Upper lobe of left lung (tissue), 6 donors: ENCODE results near the gene CHRNA9. TPM values are rescaled to one million over a fixed set of nuclear protein-coding genes. Genes with fewer than 3 reads are reported as not detected.
A peak's percentile ranks its signal among the peaks of the same experiment; 100 is the strongest.

Source experiments
- ATAC-seq, 2 donors: fragments of 200-7000 bp; cut with Tn5 transposase; one replicate each; pipeline ENCODE4 v1.9.1; 2022; ENCODE audit warnings: mild to moderate bottlenecking in 2 of 2, moderate library complexity in 2 of 2; ENCODE audit not compliant: low FRiP score in 2 of 2
- DNase-seq, 2 donors: peaks; one replicate each; pipeline ENCODE4 v3.0.0-alpha.2; 2019 to 2020
- H3K27ac ChIP-seq, 4 donors: fragments of 200-600 bp; sonication (generic); one replicate each; pipeline ENCODE4 v1.5.1; 2016 to 2019
- H3K27me3 ChIP-seq, 4 donors: fragments of 200-600 bp; sonication (generic); one replicate each; pipeline ENCODE4 v1.5.1; 2017 to 2019
- H3K36me3 ChIP-seq, 4 donors: fragments of 200-600 bp; sonication (generic); one replicate each; pipeline ENCODE4 v1.5.1; 2016 to 2019
- H3K4me1 ChIP-seq, 4 donors: fragments of 200-600 bp; sonication (generic); one replicate each; pipeline ENCODE4 v1.5.1; 2018 to 2019
- H3K4me3 ChIP-seq, 4 donors: fragments of 200-600 bp; sonication (generic); one replicate each; pipeline ENCODE4 v1.5.1; 2017 to 2019; ENCODE audit warnings: mild to moderate bottlenecking in 2 of 4, moderate library complexity in 1 of 4
- H3K9me3 ChIP-seq, 4 donors: fragments of 200-600 bp; sonication (generic); one replicate each; pipeline ENCODE4 v1.5.1; 2018 to 2019
- EP300 ChIP-seq, 4 donors: sonication (generic); formaldehyde crosslinking; IDR thresholded peaks; one replicate each; pipeline ENCODE4 v1.5.1; 2017; ENCODE audit warnings: antibody characterized with exemption in 4 of 4, control low read depth in 2 of 4
- POLR2A ChIP-seq, 4 donors: fragments of 450-650 bp; IDR thresholded peaks; one replicate each; pipeline ENCODE4 v1.5.1; 2016 to 2017; ENCODE audit warnings: antibody characterized with exemption in 4 of 4, mild to moderate bottlenecking in 2 of 4
- POLR2AphosphoS5 ChIP-seq, 2 donors: sonication (generic); formaldehyde crosslinking; IDR thresholded peaks; one replicate each; pipeline ENCODE4 v1.5.1; 2017; ENCODE audit warnings: antibody characterized with exemption in 2 of 2
- WGBS, 2 donors: methylation state at CpG; one replicate each; pipeline ENCODE4 v1.1.5; 2017 to 2018; 5-methylcytosine and 5-hydroxymethylcytosine counted together
- total RNA-seq, 6 donors: library from RNA; depleted of rRNA in 4 of 6; stranded (reverse); fragments of >200 nt in 4 of 6; gene quantifications; one replicate each; pipeline versions ENCODE4 v1.1.0 to v1.2.1, GENCODE V29; 2016 to 2021
- TF ChIP-seq, protein P1 (sequence below), 6 experiments: fragments of 450-650 bp in 4 of 6; fragments of 200-600 bp in 2 of 6; sonication (generic) in 2 of 6; IDR thresholded peaks; one replicate each; pipeline ENCODE4 v1.5.1; 2016 to 2019; ENCODE audit warnings: antibody characterized with exemption in 6 of 6
- donor health status: DM: no; HTN: no; CAD: no; lungs with moderate emphysema.
- donor health status: DM: no; HTN: yes; CAD: no; lungs with severe emphysema.

The CHRNA9 gene
- total RNA-seq, 6 donors from 2014 or later, result 0.49 TPM; not detected in 5

DNA sequence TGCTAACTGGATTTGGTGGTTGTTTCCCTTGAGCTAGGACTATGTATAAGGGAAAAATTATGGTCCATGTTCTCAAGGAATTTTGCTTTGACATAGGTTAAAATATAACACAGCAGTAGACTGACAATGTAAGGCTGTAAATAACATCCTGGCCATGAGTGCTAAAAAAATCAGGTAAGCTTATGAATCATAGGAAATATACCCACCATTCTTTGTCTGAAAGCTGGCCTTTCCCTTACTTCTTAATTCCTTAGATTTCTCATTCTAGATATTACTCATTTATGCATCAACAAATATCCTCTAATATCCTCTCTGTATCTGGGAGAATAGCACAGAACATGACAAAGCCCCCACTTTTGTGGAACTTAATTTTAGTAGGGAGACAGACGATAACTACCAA, 6.8 kb upstream of the CHRNA9 start:
- Histone ChIP-seq H3K36me3 (no peaks in the 10 kb centered on the region), H3K4me1 (no peaks in the 10 kb centered on the region), H3K27me3 (no peaks in the 10 kb centered on the region), H3K9me3 (no peaks in the 10 kb centered on the region), H3K4me3 (no peak overlapping the region), H3K27ac (no peak overlapping the region)
- DNase-seq, result no peak
- TF ChIP-seq POLR2A (IDR thresholded peaks at IDR 0.05), result no peak
- TF ChIP-seq, protein P1, sequence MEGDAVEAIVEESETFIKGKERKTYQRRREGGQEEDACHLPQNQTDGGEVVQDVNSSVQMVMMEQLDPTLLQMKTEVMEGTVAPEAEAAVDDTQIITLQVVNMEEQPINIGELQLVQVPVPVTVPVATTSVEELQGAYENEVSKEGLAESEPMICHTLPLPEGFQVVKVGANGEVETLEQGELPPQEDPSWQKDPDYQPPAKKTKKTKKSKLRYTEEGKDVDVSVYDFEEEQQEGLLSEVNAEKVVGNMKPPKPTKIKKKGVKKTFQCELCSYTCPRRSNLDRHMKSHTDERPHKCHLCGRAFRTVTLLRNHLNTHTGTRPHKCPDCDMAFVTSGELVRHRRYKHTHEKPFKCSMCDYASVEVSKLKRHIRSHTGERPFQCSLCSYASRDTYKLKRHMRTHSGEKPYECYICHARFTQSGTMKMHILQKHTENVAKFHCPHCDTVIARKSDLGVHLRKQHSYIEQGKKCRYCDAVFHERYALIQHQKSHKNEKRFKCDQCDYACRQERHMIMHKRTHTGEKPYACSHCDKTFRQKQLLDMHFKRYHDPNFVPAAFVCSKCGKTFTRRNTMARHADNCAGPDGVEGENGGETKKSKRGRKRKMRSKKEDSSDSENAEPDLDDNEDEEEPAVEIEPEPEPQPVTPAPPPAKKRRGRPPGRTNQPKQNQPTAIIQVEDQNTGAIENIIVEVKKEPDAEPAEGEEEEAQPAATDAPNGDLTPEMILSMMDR (IDR thresholded peaks at IDR 0.05), result no peak
- no peak for TF ChIP-seq EP300 (IDR thresholded peaks at IDR 0.05)
- TF ChIP-seq POLR2AphosphoS5 (IDR thresholded peaks at IDR 0.05), result no peak
- WGBS, 2 donors, result 96 to 100% methylated on average over 1 of the region's 1 CpG
- ATAC-seq, result no peak

DNA sequence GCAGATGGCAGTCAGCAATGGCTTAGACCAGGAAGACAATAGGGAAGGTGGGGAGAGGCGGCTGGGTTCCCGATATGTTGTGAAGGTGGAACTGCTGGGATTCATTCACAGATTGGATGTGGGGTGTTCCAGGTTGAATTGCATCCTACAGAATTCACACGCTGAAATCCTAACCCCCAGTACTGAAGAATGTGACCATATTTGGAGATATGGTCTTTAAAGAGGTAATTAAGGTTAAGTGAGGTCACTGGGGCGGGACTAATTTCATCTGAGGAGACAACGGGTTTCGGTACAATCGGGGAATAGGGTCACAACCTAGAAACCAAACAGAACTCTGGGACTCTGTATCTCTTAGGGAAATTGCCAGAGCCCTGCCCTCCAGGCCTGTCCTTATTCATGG, 5.3 kb upstream of the CHRNA9 start:
- DNase-seq (no peak), ATAC-seq (no peak)
- Histone ChIP-seq H3K27me3 (no peaks in the 10 kb centered on the region), H3K27ac (no peak overlapping the region), H3K9me3 (no peaks in the 10 kb centered on the region), H3K36me3 (no peaks in the 10 kb centered on the region), H3K4me3 (no peak overlapping the region), H3K4me1 (no peaks in the 10 kb centered on the region)
- TF ChIP-seq, protein P1 (IDR thresholded peaks at IDR 0.05), result no peak
- TF ChIP-seq EP300 (IDR thresholded peaks at IDR 0.05) (no peak), POLR2A (IDR thresholded peaks at IDR 0.05) (no peak), POLR2AphosphoS5 (IDR thresholded peaks at IDR 0.05) (no peak)
- WGBS, 2 donors, result 93 to 94% methylated on average over 7 of the region's 7 CpGs

DNA sequence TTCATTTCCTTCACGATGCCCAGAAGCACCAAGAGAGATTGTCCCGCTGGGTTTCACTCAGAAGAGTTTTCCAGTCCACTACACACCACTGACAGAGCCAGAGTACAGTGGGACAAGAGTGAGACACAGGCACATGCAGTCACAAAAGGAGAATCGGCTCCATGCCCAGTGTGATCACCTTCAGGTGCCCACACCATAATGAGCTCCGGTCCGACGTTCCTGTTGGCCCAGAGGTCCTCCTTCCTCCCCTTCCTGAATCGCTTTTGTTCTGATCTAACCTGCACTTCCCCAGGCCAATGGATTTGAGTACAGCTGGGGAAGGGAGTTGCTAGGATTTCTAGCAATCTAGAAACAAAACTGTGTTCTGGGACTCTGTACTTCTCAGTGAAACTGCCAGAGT, 4.6 kb upstream of the CHRNA9 start:
- WGBS, 2 donors, result 75 to 77% methylated on average over 7 of the region's 7 CpGs
- no peak overlapping the region for H3K27ac ChIP-seq
- no peak for DNase-seq
- H3K27me3 ChIP-seq, result no peaks in the 10 kb centered on the region
- TF ChIP-seq EP300 (IDR thresholded peaks at IDR 0.05) (no peak), POLR2A (IDR thresholded peaks at IDR 0.05) (no peak)
- H3K36me3 ChIP-seq, result no peaks in the 10 kb centered on the region
- ATAC-seq, result no peak
- no peak overlapping the region for H3K4me3 ChIP-seq
- no peaks in the 10 kb centered on the region for H3K9me3 ChIP-seq
- H3K4me1 ChIP-seq, result no peaks in the 10 kb centered on the region

DNA sequence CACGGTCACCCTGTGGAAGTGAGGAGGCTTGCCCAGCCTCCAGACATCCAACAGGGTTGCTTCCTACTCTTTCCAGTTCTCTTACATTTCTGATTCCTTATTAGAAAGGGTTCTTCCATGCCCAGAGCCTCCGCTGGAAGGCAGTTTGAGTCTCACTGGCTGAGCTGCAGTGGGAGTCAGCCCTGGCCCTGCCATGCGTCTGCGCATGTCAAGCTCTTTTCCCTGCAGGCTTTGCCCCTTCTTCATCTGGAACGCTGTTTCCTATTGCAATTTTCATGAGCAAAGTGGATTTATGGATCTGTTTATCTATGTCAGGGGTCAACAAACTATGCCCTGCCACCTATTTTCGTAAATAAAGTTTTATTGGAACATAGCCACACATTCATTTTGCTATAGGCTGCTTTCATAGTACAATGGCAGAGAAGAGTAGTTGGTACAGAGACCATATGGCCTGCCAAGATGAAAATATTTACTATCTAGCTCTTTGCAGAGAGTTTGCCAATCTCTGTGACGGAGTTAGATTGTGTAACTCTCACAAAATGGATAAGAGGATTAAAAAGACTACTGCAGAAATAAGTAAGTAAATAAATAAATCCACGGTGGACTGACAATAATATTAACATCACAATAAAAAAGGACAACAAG, 3.9 kb upstream of the CHRNA9 start:
- Histone ChIP-seq H3K4me3 (no peak overlapping the region), H3K27ac (no peak overlapping the region), H3K9me3 (no peaks in the 10 kb centered on the region), H3K36me3 (no peaks in the 10 kb centered on the region), H3K27me3 (no peaks in the 10 kb centered on the region), H3K4me1 (no peaks in the 10 kb centered on the region)
- 78 to 81% methylated on average over 8 of the region's 8 CpGs for WGBS, 2 donors
- ATAC-seq (no peak), DNase-seq (peak in 1 of 2 donors; percentile 10)
- TF ChIP-seq, protein P1 (IDR thresholded peaks at IDR 0.05), result no peak
- TF ChIP-seq POLR2AphosphoS5 (IDR thresholded peaks at IDR 0.05) (no peak), EP300 (IDR thresholded peaks at IDR 0.05) (no peak), POLR2A (IDR thresholded peaks at IDR 0.05) (no peak)

DNA sequence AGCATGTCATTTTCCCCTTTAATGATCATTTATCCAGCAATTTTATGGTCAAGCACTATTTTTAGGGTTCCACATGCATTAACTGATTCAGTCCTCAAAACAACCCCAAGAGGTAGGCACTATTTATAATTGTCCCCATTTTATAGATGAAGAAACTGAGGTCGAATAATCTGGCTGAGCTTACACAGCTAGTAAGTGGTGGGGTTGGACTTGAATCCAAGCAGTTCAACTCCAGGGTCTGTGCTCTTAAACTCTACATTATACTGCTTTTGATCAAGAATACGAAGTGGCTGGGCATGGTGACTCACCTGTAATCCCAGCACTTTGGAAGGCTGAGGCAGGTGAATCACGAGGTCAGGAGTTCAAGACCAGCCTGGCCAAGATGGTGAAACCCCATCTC, 3.2 kb upstream of the CHRNA9 start:
- Histone ChIP-seq H3K36me3 (no peaks in the 10 kb centered on the region), H3K4me3 (no peak overlapping the region), H3K27ac (no peak overlapping the region), H3K9me3 (no peaks in the 10 kb centered on the region), H3K4me1 (no peaks in the 10 kb centered on the region), H3K27me3 (no peaks in the 10 kb centered on the region)
- no peak for DNase-seq
- ATAC-seq, result no peak
- TF ChIP-seq POLR2AphosphoS5 (IDR thresholded peaks at IDR 0.05) (no peak), EP300 (IDR thresholded peaks at IDR 0.05) (no peak), POLR2A (IDR thresholded peaks at IDR 0.05) (no peak)
- TF ChIP-seq, protein P1 (IDR thresholded peaks at IDR 0.05), result no peak
- 80 to 96% methylated on average over 3 of the region's 3 CpGs for WGBS, 2 donors
